Osteocyte (in vitro differentiated cells): ENCODE results near the gene EXOC6B. TPM values are rescaled to one million over a fixed set of nuclear protein-coding genes. Genes with fewer than 3 reads are reported as not detected.

Experiments
- DNase-seq: peaks from one replicate; pipeline ENCODE4 v3.0.0; 2021; ENCODE audit warnings: mixed read lengths; ENCODE audit not compliant: unreplicated experiment; ENCODE audit errors: extremely low spot score
- H3K27ac Mint-ChIP-seq: one replicate; pipeline ENCODE4 v1.8.0; 2021; ENCODE audit warnings: mild to moderate bottlenecking, mixed read lengths; ENCODE audit not compliant: unreplicated experiment
- H3K27me3 Mint-ChIP-seq: one replicate; pipeline ENCODE4 v1.8.0; 2021; ENCODE audit warnings: mixed read lengths; ENCODE audit not compliant: unreplicated experiment
- H3K36me3 Mint-ChIP-seq: one replicate; pipeline ENCODE4 v1.8.0; 2021; ENCODE audit warnings: mixed read lengths; ENCODE audit not compliant: unreplicated experiment
- H3K4me1 Mint-ChIP-seq: one replicate; pipeline ENCODE4 v1.8.0; 2021; ENCODE audit warnings: mixed read lengths; ENCODE audit not compliant: unreplicated experiment
- H3K4me3 Mint-ChIP-seq: one replicate; pipeline ENCODE4 v1.8.0; 2021; ENCODE audit warnings: mild to moderate bottlenecking, moderate library complexity, mixed read lengths; ENCODE audit not compliant: unreplicated experiment
- H3K9me3 Mint-ChIP-seq: one replicate; pipeline ENCODE4 v1.8.0; 2021; ENCODE audit warnings: mixed read lengths; ENCODE audit not compliant: unreplicated experiment
- CTCF ChIP-seq: fragments of 200-600 bp; sonication (generic); IDR thresholded peaks from 2 replicates; pipeline ENCODE4 v1.5.0; 2021; ENCODE audit warnings: antibody characterized with exemption, mild to moderate bottlenecking, moderate library complexity
- total RNA-seq: library from RNA; stranded (reverse); gene quantifications from 2 replicates; pipeline ENCODE4 v1.2.1, GENCODE V29; 2021

Gene EXOC6B
- total RNA-seq, 1 donor from 2014 or later = 33.8 TPM

- Mint-ChIP-seq H3K36me3 (no peaks in the 10 kb centered on the region), H3K27ac (no peak overlapping the region), H3K9me3 (no peaks in the 10 kb centered on the region), H3K27me3 (no peaks in the 10 kb centered on the region), H3K4me1 (peaks cover 3% of the 10 kb centered on the region), H3K4me3 (no peak overlapping the region)
- DNase-seq = no peak
- TF ChIP-seq CTCF = peak; percentile 81
Observed at GRCh38 chr2:72745679-72746368, 80.0 kb downstream of the EXOC6B start.

- no peaks in the 10 kb centered on the region for H3K36me3 Mint-ChIP-seq
- H3K4me1 Mint-ChIP-seq = peaks cover 3% of the 10 kb centered on the region
- H3K27me3 Mint-ChIP-seq = no peaks in the 10 kb centered on the region
- DNase-seq = no peak
- H3K4me3 Mint-ChIP-seq = no peak overlapping the region
- TF ChIP-seq CTCF = no peak
- no peak overlapping the region for H3K27ac Mint-ChIP-seq
- H3K9me3 Mint-ChIP-seq = no peaks in the 10 kb centered on the region
Observed at GRCh38 chr2:72744049-72744448, 81.8 kb downstream of the EXOC6B start.

GRCh38 chr2:72743481-72743880, 82.4 kb downstream of the EXOC6B start:
- no peak overlapping the region for H3K27ac Mint-ChIP-seq
- no peaks in the 10 kb centered on the region for H3K9me3 Mint-ChIP-seq
- no peak for DNase-seq
- no peaks in the 10 kb centered on the region for H3K27me3 Mint-ChIP-seq
- peaks cover 3% of the 10 kb centered on the region for H3K4me1 Mint-ChIP-seq
- H3K4me3 Mint-ChIP-seq = no peak overlapping the region
- no peak for TF ChIP-seq CTCF
- H3K36me3 Mint-ChIP-seq = peaks cover 2% of the 10 kb centered on the region

GRCh38 chr2:72738096-72738495, 87.7 kb downstream of the EXOC6B start:
- Mint-ChIP-seq H3K4me1 (no peaks in the 10 kb centered on the region), H3K4me3 (no peak overlapping the region), H3K9me3 (no peaks in the 10 kb centered on the region), H3K36me3 (peaks cover 9% of the 10 kb centered on the region), H3K27ac (no peak overlapping the region), H3K27me3 (no peaks in the 10 kb centered on the region)
- no peak for TF ChIP-seq CTCF
- DNase-seq = no peak

- Mint-ChIP-seq H3K27me3 (no peaks in the 10 kb centered on the region), H3K4me3 (no peak overlapping the region), H3K9me3 (no peaks in the 10 kb centered on the region), H3K27ac (no peak overlapping the region), H3K36me3 (peaks cover 11% of the 10 kb centered on the region), H3K4me1 (no peaks in the 10 kb centered on the region)
- no peak for TF ChIP-seq CTCF
- no peak for DNase-seq
Observed at GRCh38 chr2:72734432-72734831, 91.4 kb downstream of the EXOC6B start.
